ENCODE measurements around the gene IFIT3.

Gene IFIT3

DNA sequence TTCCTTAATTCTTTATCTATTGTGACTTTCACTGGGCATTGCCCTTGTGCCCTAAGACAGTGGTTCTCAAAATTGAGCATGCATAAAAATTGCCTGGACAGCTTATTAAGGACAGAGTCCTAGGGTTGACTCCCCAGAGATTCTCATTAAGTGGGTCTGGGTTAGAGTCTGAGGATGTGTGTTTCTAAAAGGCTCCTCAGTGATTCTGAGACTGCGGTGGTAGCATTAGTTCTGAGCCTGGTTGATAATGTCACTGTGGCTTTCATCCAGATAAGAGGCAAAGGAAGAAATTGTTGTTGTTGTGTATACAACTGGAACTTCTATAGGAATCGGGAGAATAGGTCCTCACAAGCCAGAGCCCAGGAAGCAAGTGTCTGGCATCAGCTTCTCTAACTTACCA lies 24.6 kb upstream of the IFIT3 start:
- no peak for DNase-seq (ENCODE audit: low read depth, low spot score)
- peak overlapping the region; percentile 1 for H3K4me3 ChIP-seq (ENCODE audit: low read depth, low read length)
- in situ Hi-C loops (cut with HindIII; ENCODE audit: low sequenced_read_pairs): no loop called here
- TF ChIP-seq, protein P1, sequence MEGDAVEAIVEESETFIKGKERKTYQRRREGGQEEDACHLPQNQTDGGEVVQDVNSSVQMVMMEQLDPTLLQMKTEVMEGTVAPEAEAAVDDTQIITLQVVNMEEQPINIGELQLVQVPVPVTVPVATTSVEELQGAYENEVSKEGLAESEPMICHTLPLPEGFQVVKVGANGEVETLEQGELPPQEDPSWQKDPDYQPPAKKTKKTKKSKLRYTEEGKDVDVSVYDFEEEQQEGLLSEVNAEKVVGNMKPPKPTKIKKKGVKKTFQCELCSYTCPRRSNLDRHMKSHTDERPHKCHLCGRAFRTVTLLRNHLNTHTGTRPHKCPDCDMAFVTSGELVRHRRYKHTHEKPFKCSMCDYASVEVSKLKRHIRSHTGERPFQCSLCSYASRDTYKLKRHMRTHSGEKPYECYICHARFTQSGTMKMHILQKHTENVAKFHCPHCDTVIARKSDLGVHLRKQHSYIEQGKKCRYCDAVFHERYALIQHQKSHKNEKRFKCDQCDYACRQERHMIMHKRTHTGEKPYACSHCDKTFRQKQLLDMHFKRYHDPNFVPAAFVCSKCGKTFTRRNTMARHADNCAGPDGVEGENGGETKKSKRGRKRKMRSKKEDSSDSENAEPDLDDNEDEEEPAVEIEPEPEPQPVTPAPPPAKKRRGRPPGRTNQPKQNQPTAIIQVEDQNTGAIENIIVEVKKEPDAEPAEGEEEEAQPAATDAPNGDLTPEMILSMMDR (IDR thresholded peaks at IDR 0.05; ENCODE audit: low read depth, low read length): no peak

DNA sequence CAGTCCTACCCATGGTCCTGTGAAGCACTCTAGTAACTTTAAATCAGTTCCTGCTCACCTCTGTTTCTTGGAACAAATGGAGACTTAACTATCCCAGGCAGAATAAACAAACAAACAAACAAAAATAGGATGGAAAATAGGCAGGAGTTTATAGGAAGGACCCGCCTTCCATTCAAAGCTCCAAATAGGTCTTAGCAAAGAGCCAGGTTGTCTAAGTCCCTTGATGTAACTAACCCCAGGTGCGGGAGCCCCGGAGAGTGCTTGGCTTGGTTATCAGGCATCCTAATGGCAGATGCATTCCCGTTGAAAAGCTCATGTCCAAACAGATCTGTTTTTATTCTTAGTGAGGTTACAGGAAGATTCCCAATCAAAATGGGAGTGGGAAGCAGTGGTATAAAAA lies 23.8 kb upstream of the IFIT3 start:
- TF ChIP-seq, protein P1 (IDR thresholded peaks at IDR 0.05; ENCODE audit: low read depth, low read length): no peak
- no peak for DNase-seq (ENCODE audit: low read depth, low spot score)
- H3K4me3 ChIP-seq (ENCODE audit: low read depth, low read length): no peak overlapping the region
- in situ Hi-C loops (cut with HindIII; ENCODE audit: low sequenced_read_pairs): no loop called here

DNA sequence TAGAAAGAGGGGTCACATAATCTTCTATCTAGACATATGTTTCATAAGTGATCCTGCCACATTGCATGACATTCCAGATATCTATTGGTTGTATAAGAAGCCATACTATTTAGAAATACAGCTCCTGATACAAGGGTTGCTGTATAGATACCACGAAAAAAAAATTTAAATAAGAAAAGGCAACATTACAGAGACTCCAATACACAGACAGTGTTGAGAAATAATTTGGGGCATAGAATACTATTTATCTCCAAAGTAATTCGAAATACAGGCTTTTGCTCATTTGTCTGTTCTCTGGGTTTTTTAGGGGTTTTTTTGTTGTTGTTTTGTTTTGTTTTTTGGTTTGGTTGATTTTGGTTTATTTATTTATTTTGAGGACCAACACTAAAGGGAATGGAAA lies 23.4 kb upstream of the IFIT3 start:
- in situ Hi-C loops (cut with HindIII; ENCODE audit: low sequenced_read_pairs): no loop called here
- no peak for DNase-seq (ENCODE audit: low read depth, low spot score)
- H3K4me3 ChIP-seq (ENCODE audit: low read depth, low read length): no peak overlapping the region
- TF ChIP-seq, protein P1 (IDR thresholded peaks at IDR 0.05; ENCODE audit: low read depth, low read length): no peak

DNA sequence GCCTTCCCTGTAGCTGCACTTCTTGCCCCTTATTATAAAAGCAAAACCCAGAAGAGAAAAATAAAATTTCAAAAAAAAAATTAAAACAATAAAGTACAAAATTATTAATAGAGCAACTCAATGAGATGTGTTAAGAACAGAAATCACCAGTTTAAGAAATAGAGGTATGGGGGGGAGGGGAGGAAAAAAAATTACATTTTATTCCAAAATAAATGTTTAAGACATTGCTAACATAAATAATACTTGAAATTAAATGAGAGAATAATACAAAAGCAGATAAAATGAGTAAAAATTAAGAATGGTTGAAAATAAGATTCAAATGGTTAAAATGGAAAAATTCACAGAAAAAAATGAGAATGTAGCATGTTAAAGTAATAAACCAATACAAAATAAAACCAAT lies 22.9 kb upstream of the IFIT3 start:
- in situ Hi-C loops (cut with HindIII; ENCODE audit: low sequenced_read_pairs): no loop called here
- H3K4me3 ChIP-seq (ENCODE audit: low read depth, low read length): no peak overlapping the region
- TF ChIP-seq, protein P1 (IDR thresholded peaks at IDR 0.05; ENCODE audit: low read depth, low read length): no peak
- DNase-seq (ENCODE audit: low read depth, low spot score): no peak

DNA sequence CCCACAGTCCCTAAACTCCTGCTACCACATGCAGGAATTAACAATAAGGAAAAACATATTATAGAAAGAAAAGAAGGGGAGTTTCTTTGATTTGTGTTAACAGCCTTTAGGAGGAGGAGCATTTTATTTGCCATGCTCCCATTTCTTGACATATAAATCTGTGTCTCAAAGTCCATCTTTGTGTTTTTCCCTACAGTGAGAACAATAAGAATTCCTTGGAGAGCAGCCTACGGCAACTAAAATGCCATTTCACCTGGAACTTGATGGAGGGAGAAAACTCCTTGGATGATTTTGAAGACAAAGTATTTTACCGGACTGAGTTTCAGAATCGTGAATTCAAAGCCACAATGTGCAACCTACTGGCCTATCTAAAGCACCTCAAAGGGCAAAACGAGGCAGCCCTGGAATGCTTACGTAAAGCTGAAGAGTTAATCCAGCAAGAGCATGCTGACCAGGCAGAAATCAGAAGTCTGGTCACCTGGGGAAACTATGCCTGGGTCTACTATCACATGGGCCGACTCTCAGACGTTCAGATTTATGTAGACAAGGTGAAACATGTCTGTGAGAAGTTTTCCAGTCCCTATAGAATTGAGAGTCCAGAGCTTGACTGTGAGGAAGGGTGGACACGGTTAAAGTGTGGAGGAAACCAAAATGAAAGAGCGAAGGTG lies 21.9 kb upstream of the IFIT3 start:
- in situ Hi-C loops (cut with HindIII; ENCODE audit: low sequenced_read_pairs): no loop called here
- TF ChIP-seq, protein P1 (IDR thresholded peaks at IDR 0.05; ENCODE audit: low read depth, low read length): no peak
- DNase-seq (ENCODE audit: low read depth, low spot score): no peak

DNA sequence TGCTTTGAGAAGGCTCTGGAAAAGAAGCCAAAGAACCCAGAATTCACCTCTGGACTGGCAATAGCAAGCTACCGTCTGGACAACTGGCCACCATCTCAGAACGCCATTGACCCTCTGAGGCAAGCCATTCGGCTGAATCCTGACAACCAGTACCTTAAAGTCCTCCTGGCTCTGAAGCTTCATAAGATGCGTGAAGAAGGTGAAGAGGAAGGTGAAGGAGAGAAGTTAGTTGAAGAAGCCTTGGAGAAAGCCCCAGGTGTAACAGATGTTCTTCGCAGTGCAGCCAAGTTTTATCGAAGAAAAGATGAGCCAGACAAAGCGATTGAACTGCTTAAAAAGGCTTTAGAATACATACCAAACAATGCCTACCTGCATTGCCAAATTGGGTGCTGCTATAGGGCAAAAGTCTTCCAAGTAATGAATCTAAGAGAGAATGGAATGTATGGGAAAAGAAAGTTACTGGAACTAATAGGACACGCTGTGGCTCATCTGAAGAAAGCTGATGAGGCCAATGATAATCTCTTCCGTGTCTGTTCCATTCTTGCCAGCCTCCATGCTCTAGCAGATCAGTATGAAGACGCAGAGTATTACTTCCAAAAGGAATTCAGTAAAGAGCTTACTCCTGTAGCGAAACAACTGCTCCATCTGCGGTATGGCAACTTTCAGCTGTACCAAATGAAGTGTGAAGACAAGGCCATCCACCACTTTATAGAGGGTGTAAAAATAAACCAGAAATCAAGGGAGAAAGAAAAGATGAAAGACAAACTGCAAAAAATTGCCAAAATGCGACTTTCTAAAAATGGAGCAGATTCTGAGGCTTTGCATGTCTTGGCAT lies 21.1 kb upstream of the IFIT3 start:
- TF ChIP-seq, protein P1 (IDR thresholded peaks at IDR 0.05; ENCODE audit: low read depth, low read length): no peak
- in situ Hi-C loops (cut with HindIII; ENCODE audit: low sequenced_read_pairs): no loop called here
- H3K4me3 ChIP-seq (ENCODE audit: low read depth, low read length): no peak overlapping the region
- no peak for DNase-seq (ENCODE audit: low read depth, low spot score)

More for the DNA sequence above, 21.9 kb upstream of the IFIT3 start:
- no peak overlapping the region for H3K4me3 ChIP-seq (ENCODE audit: low read depth, low read length)
